ENCODE measurements around the gene DLG5.

GRCh38 chr10:77877441-77878344, 48.9 kb downstream of the DLG5 start:
- TF ChIP-seq TAF1 (IDR thresholded peaks at IDR 0.05; ENCODE audit: low read depth) (no peak), RAD21 (IDR thresholded peaks at IDR 0.05; ENCODE audit: low read depth) (no peak), REST (IDR thresholded peaks at IDR 0.05; ENCODE audit: low read depth) (no peak), EP300 (IDR thresholded peaks at IDR 0.05; ENCODE audit: borderline replicate concordance) (peak; percentile 68; the same call in 1 of the 2 replicates), MAX (IDR thresholded peaks at IDR 0.05) (peak; percentile 96)
